Dendritic cell treated with granulocyte-macrophage colony-stimulating factor and Interleukin-4, amounts not matched to agents 40 ng/mL and 50 ng/mL, for 4 days (primary cell): ENCODE data around the gene IRF1.

ENCODE experiments used
- H3K27ac Mint-ChIP-seq: one replicate; pipeline ENCODE4 v1.8.0; 2022; ENCODE audit warnings: mild to moderate bottlenecking, mixed read lengths
- H3K27me3 Mint-ChIP-seq: one replicate; pipeline ENCODE4 v1.8.0; 2022; ENCODE audit warnings: mild to moderate bottlenecking, mixed read lengths
- H3K36me3 Mint-ChIP-seq: one replicate; pipeline ENCODE4 v1.8.0; 2022; ENCODE audit warnings: low read depth, mixed read lengths
- H3K4me1 Mint-ChIP-seq: one replicate; pipeline ENCODE4 v1.8.0; 2022; ENCODE audit warnings: low read depth, mixed read lengths
- H3K4me3 Mint-ChIP-seq: one replicate; pipeline ENCODE4 v1.8.0; 2022; ENCODE audit warnings: mild to moderate bottlenecking, moderate library complexity, mixed read lengths
- H3K9me3 Mint-ChIP-seq: one replicate; pipeline ENCODE4 v1.8.0; 2022; ENCODE audit warnings: mixed read lengths
- intact Hi-C: fragments of 100-400 bp; cut with micrococcal nuclease; formaldehyde crosslinking; loops from one replicate; pipeline ENCODE4 v1.15.0; 2022

Gene IRF1

GRCh38 chr5:132510076-132510475 is 19.5 kb upstream of the IRF1 start:
- intact Hi-C loops: no loop called here
- Mint-ChIP-seq H3K27me3 (no peaks in the 10 kb centered on the region), H3K27ac (no peak overlapping the region), H3K4me1 (peaks cover 26% of the 10 kb centered on the region), H3K9me3 (no peaks in the 10 kb centered on the region), H3K4me3 (no peak overlapping the region), H3K36me3 (no peaks in the 10 kb centered on the region)

- peaks cover 32% of the 10 kb centered on the region for H3K4me1 Mint-ChIP-seq
- H3K4me3 Mint-ChIP-seq: no peak overlapping the region
- H3K36me3 Mint-ChIP-seq: no peaks in the 10 kb centered on the region
- no peaks in the 10 kb centered on the region for H3K9me3 Mint-ChIP-seq
- intact Hi-C loops: no loop called here
- H3K27me3 Mint-ChIP-seq: no peaks in the 10 kb centered on the region
- H3K27ac Mint-ChIP-seq: no peak overlapping the region
These were observed 15.6 kb upstream of the IRF1 start for GRCh38 chr5:132506094-132506692.

- Mint-ChIP-seq H3K4me1 (peaks cover 37% of the 10 kb centered on the region), H3K27ac (no peak overlapping the region), H3K36me3 (no peaks in the 10 kb centered on the region), H3K9me3 (no peaks in the 10 kb centered on the region), H3K27me3 (no peaks in the 10 kb centered on the region), H3K4me3 (no peak overlapping the region)
- intact Hi-C loops: no loop called here
These were observed 15.1 kb upstream of the IRF1 start for GRCh38 chr5:132505641-132506040.

- H3K36me3 Mint-ChIP-seq: no peaks in the 10 kb centered on the region
- H3K27me3 Mint-ChIP-seq: no peaks in the 10 kb centered on the region
- H3K4me3 Mint-ChIP-seq: no peak overlapping the region
- H3K9me3 Mint-ChIP-seq: no peaks in the 10 kb centered on the region
- H3K27ac Mint-ChIP-seq: no peak overlapping the region
- peaks cover 43% of the 10 kb centered on the region for H3K4me1 Mint-ChIP-seq
- intact Hi-C loops: no loop called here
These were observed 14.2 kb upstream of the IRF1 start for GRCh38 chr5:132504746-132505145.

GRCh38 chr5:132503244-132503643 is 12.7 kb upstream of the IRF1 start:
- intact Hi-C loops: no loop called here
- Mint-ChIP-seq H3K4me3 (no peak overlapping the region), H3K27me3 (no peaks in the 10 kb centered on the region), H3K36me3 (no peaks in the 10 kb centered on the region), H3K27ac (no peak overlapping the region), H3K9me3 (no peaks in the 10 kb centered on the region), H3K4me1 (peaks cover 46% of the 10 kb centered on the region)

- Mint-ChIP-seq H3K4me1 (peaks cover 51% of the 10 kb centered on the region), H3K4me3 (no peak overlapping the region), H3K9me3 (no peaks in the 10 kb centered on the region), H3K27ac (peak overlapping the region; percentile 46), H3K36me3 (no peaks in the 10 kb centered on the region), H3K27me3 (no peaks in the 10 kb centered on the region)
- intact Hi-C loops: loop anchor here (1.0 kb wide), 2 partner anchors 83 to 116 kb away; no protein-coding TSS in a partner anchor
These were observed 11.7 kb upstream of the IRF1 start for GRCh38 chr5:132501961-132502931.

GRCh38 chr5:132501629-132501956 is 11.0 kb upstream of the IRF1 start:
- peak overlapping the region; percentile 46 for H3K27ac Mint-ChIP-seq
- H3K9me3 Mint-ChIP-seq: no peaks in the 10 kb centered on the region
- H3K4me3 Mint-ChIP-seq: no peak overlapping the region
- no peaks in the 10 kb centered on the region for H3K27me3 Mint-ChIP-seq
- no peaks in the 10 kb centered on the region for H3K36me3 Mint-ChIP-seq
- peaks cover 49% of the 10 kb centered on the region for H3K4me1 Mint-ChIP-seq
- intact Hi-C loops: loop anchor here (1.0 kb wide), 2 partner anchors 82 to 115 kb away; no protein-coding TSS in a partner anchor

- intact Hi-C loops: loop anchor here (1.0 kb wide), 2 partner anchors 82 to 115 kb away; no protein-coding TSS in a partner anchor
- peaks cover 44% of the 10 kb centered on the region for H3K4me1 Mint-ChIP-seq
- H3K27me3 Mint-ChIP-seq: no peaks in the 10 kb centered on the region
- H3K9me3 Mint-ChIP-seq: no peaks in the 10 kb centered on the region
- H3K36me3 Mint-ChIP-seq: no peaks in the 10 kb centered on the region
- peak overlapping the region; percentile 46 for H3K27ac Mint-ChIP-seq
- no peak overlapping the region for H3K4me3 Mint-ChIP-seq
These were observed 10.5 kb upstream of the IRF1 start for GRCh38 chr5:132500931-132501628.

- no peaks in the 10 kb centered on the region for H3K9me3 Mint-ChIP-seq
- H3K27ac Mint-ChIP-seq: peak overlapping the region; percentile 36
- H3K36me3 Mint-ChIP-seq: no peaks in the 10 kb centered on the region
- intact Hi-C loops: no loop called here
- peaks cover 41% of the 10 kb centered on the region for H3K4me1 Mint-ChIP-seq
- no peak overlapping the region for H3K4me3 Mint-ChIP-seq
- H3K27me3 Mint-ChIP-seq: no peaks in the 10 kb centered on the region
These were observed 9.8 kb upstream of the IRF1 start for GRCh38 chr5:132500244-132500930.

- Mint-ChIP-seq H3K27ac (peak overlapping the region; percentile 47), H3K4me3 (no peak overlapping the region), H3K27me3 (no peaks in the 10 kb centered on the region), H3K9me3 (no peaks in the 10 kb centered on the region), H3K36me3 (no peaks in the 10 kb centered on the region), H3K4me1 (peaks cover 48% of the 10 kb centered on the region)
- intact Hi-C loops: loop anchor here (5.0 kb wide), 1 partner anchor 37 kb away; no protein-coding TSS in a partner anchor
These were observed 9.1 kb upstream of the IRF1 start for GRCh38 chr5:132499440-132500243.

- no peaks in the 10 kb centered on the region for H3K9me3 Mint-ChIP-seq
- no peaks in the 10 kb centered on the region for H3K36me3 Mint-ChIP-seq
- intact Hi-C loops: loop anchor here (5.0 kb wide), 1 partner anchor 36 kb away; no protein-coding TSS in a partner anchor
- no peak overlapping the region for H3K4me3 Mint-ChIP-seq
- peaks cover 57% of the 10 kb centered on the region for H3K4me1 Mint-ChIP-seq
- no peaks in the 10 kb centered on the region for H3K27me3 Mint-ChIP-seq
- H3K27ac Mint-ChIP-seq: no peak overlapping the region
These were observed 8.2 kb upstream of the IRF1 start for GRCh38 chr5:132498686-132499271.

GRCh38 chr5:132498152-132498551 is 7.6 kb upstream of the IRF1 start:
- H3K4me1 Mint-ChIP-seq: peaks cover 63% of the 10 kb centered on the region
- no peaks in the 10 kb centered on the region for H3K27me3 Mint-ChIP-seq
- H3K9me3 Mint-ChIP-seq: no peaks in the 10 kb centered on the region
- no peaks in the 10 kb centered on the region for H3K36me3 Mint-ChIP-seq
- H3K4me3 Mint-ChIP-seq: no peak overlapping the region
- intact Hi-C loops: loop anchor here (5.0 kb wide), 1 partner anchor 36 kb away; no protein-coding TSS in a partner anchor
- H3K27ac Mint-ChIP-seq: peak overlapping the region; percentile 94
